IMR-90 (cell line): ENCODE measurements around the gene NR2F1.

Experiments used
- CTCF ChIP-seq: conservative IDR thresholded peaks from 2 replicates; pipeline ENCODE4 v1.5.1; 2012; ENCODE audit warnings: mild to moderate bottlenecking, low read depth, low read length, improper control_type of control experiment
- MXI1 ChIP-seq: IDR thresholded peaks from 2 replicates; pipeline ENCODE4 v1.6.1; 2012; ENCODE audit warnings: low read depth, mild to moderate bottlenecking, low read length, moderate library complexity, borderline replicate concordance

GRCh38 chr5:93601802-93602155 lies 18.8 kb downstream of the NR2F1 start:
- no peak for TF ChIP-seq CTCF
- TF ChIP-seq MXI1: no peak
